GM21390 (cell line): ENCODE results near the gene KCNK4.
"Not testable (repeated sequence)": the region's sequence is repeated elsewhere in the genome, so short reads cannot be mapped to it uniquely, and the experiment has no call there.

Experiments used
- ATAC-seq: cut with Tn5 transposase; IDR thresholded peaks from one replicate; pipeline ENCODE4 v1.9.1; 2021; ENCODE audit not compliant: unreplicated experiment

KCNK4 gene

GRCh38 chr11:64323373-64323772 is 32.3 kb downstream of the KCNK4 start:
- ATAC-seq, result no peak

- ATAC-seq, result not testable (repeated sequence)
Observed at GRCh38 chr11:64323984-64324383, 32.9 kb downstream of the KCNK4 start.

GRCh38 chr11:64324692-64325469 is 33.8 kb downstream of the KCNK4 start:
- no peak for ATAC-seq

GRCh38 chr11:64327375-64327774 is 36.3 kb downstream of the KCNK4 start:
- ATAC-seq, result no peak

GRCh38 chr11:64327993-64328392 is 36.9 kb downstream of the KCNK4 start:
- ATAC-seq, result no peak

- no peak for ATAC-seq
Observed at GRCh38 chr11:64330888-64331287, 39.8 kb downstream of the KCNK4 start.

- peak; percentile 48 for ATAC-seq
Observed at GRCh38 chr11:64331569-64332371, 40.7 kb downstream of the KCNK4 start.

- no peak for ATAC-seq
Observed at GRCh38 chr11:64333556-64333955, 42.5 kb downstream of the KCNK4 start.

GRCh38 chr11:64334764-64335735 is 43.9 kb downstream of the KCNK4 start:
- ATAC-seq, result peak; percentile 72

GRCh38 chr11:64337538-64338249 is 46.6 kb downstream of the KCNK4 start:
- ATAC-seq, result no peak

- no peak for ATAC-seq
Observed at GRCh38 chr11:64338716-64339115, 47.6 kb downstream of the KCNK4 start.

GRCh38 chr11:64339286-64339685 is 48.2 kb downstream of the KCNK4 start:
- no peak for ATAC-seq

GRCh38 chr11:64339754-64340408 is 48.8 kb downstream of the KCNK4 start, which contains the start of gene CCDC88B:
Gene CCDC88B, plus strand, starts transcription at chr11:64340204. Its CDS starts 63 bp downstream, at chr11:64340267.
- peak; percentile 50 for ATAC-seq

GRCh38 chr11:64340671-64341335 is 49.7 kb downstream of the KCNK4 start:
- ATAC-seq, result peak; percentile 48

- no peak for ATAC-seq
Observed at GRCh38 chr11:64341429-64341828, 50.3 kb downstream of the KCNK4 start.

- no peak for ATAC-seq
Observed at GRCh38 chr11:64341851-64342791, 51.0 kb downstream of the KCNK4 start.

- ATAC-seq, result no peak
Observed at GRCh38 chr11:64342869-64343745, 52.0 kb downstream of the KCNK4 start.
